ENCODE measurements around the gene SLC31A1. TPM values are rescaled to one million over a fixed set of nuclear protein-coding genes. Genes with fewer than 3 reads are reported as not detected.
"Not testable (repeated sequence)": the region's sequence is repeated elsewhere in the genome, so short reads cannot be mapped to it uniquely, and the experiment has no call there.

SLC31A1 gene
- total RNA-seq, 6 experiments from 2014 or later: 31.8 to 39.6 (median 36.7) TPM

GRCh38 chr9:113290052-113290607 lies 68.8 kb downstream of the SLC31A1 start:
- peaks cover 46% of the 10 kb centered on the region for H3K36me3 Mint-ChIP-seq (ENCODE audit: low read depth)
- H3K27ac Mint-ChIP-seq: no peak overlapping the region
- TF ChIP-seq CTCF (IDR thresholded peaks at IDR 0.05): no peak
- H3K27me3 Mint-ChIP-seq (ENCODE audit: insufficient read depth): peaks cover 4% of the 10 kb centered on the region; the same call in 1 of the 2 replicates
- no peak for DNase-seq
- no peaks in the 10 kb centered on the region for H3K9me3 Mint-ChIP-seq
- peaks cover 25% of the 10 kb centered on the region for H3K4me1 Mint-ChIP-seq (ENCODE audit: low read depth)
- H3K4me3 Mint-ChIP-seq: no peak overlapping the region

- Mint-ChIP-seq H3K27ac (peak overlapping the region; percentile 66), H3K4me1 (ENCODE audit: low read depth) (peaks cover 25% of the 10 kb centered on the region), H3K36me3 (ENCODE audit: low read depth) (peaks cover 35% of the 10 kb centered on the region), H3K9me3 (no peaks in the 10 kb centered on the region), H3K27me3 (ENCODE audit: insufficient read depth) (0 out of 2 replicates have a peak, but pooled peaks cover 2% of the 10 kb centered on the region), H3K4me3 (no peak overlapping the region)
- DNase-seq: no peak
- TF ChIP-seq CTCF (IDR thresholded peaks at IDR 0.05): no peak
Measured at GRCh38 chr9:113293285-113293878, 72.0 kb downstream of the SLC31A1 start.

GRCh38 chr9:113296247-113296646 lies 74.9 kb downstream of the SLC31A1 start:
- not testable (repeated sequence) for H3K4me3 Mint-ChIP-seq; H3K9me3 Mint-ChIP-seq; H3K27ac Mint-ChIP-seq; DNase-seq; H3K27me3 Mint-ChIP-seq (ENCODE audit: insufficient read depth)
- peaks cover 21% of the 10 kb centered on the region for H3K36me3 Mint-ChIP-seq (ENCODE audit: low read depth)
- peaks cover 13% of the 10 kb centered on the region for H3K4me1 Mint-ChIP-seq (ENCODE audit: low read depth)

GRCh38 chr9:113296796-113297558 lies 75.6 kb downstream of the SLC31A1 start:
- Mint-ChIP-seq H3K27ac (no peak overlapping the region), H3K4me3 (no peak overlapping the region), H3K27me3 (ENCODE audit: insufficient read depth) (peaks cover 3% of the 10 kb centered on the region), H3K4me1 (ENCODE audit: low read depth) (peaks cover 13% of the 10 kb centered on the region), H3K9me3 (no peaks in the 10 kb centered on the region), H3K36me3 (ENCODE audit: low read depth) (peaks cover 13% of the 10 kb centered on the region)
- DNase-seq: no peak
- TF ChIP-seq CTCF (IDR thresholded peaks at IDR 0.05): no peak

GRCh38 chr9:113298311-113298710 lies 77.0 kb downstream of the SLC31A1 start:
- Mint-ChIP-seq H3K27ac (no peak overlapping the region), H3K9me3 (no peaks in the 10 kb centered on the region), H3K27me3 (ENCODE audit: insufficient read depth) (peaks cover 13% of the 10 kb centered on the region), H3K4me3 (no peak overlapping the region), H3K36me3 (ENCODE audit: low read depth) (peaks cover 3% of the 10 kb centered on the region; the same call in 1 of the 2 replicates), H3K4me1 (ENCODE audit: low read depth) (peaks cover 7% of the 10 kb centered on the region)
- TF ChIP-seq CTCF (IDR thresholded peaks at IDR 0.05): no peak
- DNase-seq: no peak
